GM23338 (cell line): ENCODE measurements around the gene LRRC19. TPM values are rescaled to one million over a fixed set of nuclear protein-coding genes. Genes with fewer than 3 reads are reported as not detected.

Experiments
- ATAC-seq: fragments of 200-7000 bp; cut with Tn5 transposase; 3 replicates; pipeline ENCODE4 v1.9.1; 2020
- DNase-seq: peaks from one replicate; pipeline ENCODE4 v3.0.0-alpha.2; 2015; ENCODE audit warnings: low spot score
- H2AFZ ChIP-seq: fragments of 200-600 bp; sonication (generic); 2 replicates; pipeline ENCODE4 v1.8.0; 2016; ENCODE audit warnings: antibody characterized with exemption, mild to moderate bottlenecking, moderate library complexity
- H3F3A ChIP-seq: fragments of 200-600 bp; sonication (generic); replicated peaks from 2 replicates; pipeline ENCODE4 v1.8.0; 2017; ENCODE audit warnings: antibody characterized with exemption, mixed run types, low read depth
- H3K27ac ChIP-seq: fragments of 200-600 bp; sonication (generic); 2 replicates; pipeline ENCODE4 v1.6.1; 2016; ENCODE audit warnings: low read depth
- H3K27me3 ChIP-seq: fragments of 200-600 bp; sonication (generic); 2 replicates; pipeline ENCODE4 v1.8.0; 2016; ENCODE audit warnings: mild to moderate bottlenecking, mixed run types, moderate library complexity; ENCODE audit not compliant: insufficient read depth
- H3K36me3 ChIP-seq: fragments of 200-600 bp; sonication (generic); 2 replicates; pipeline ENCODE4 v1.8.0; 2016; ENCODE audit warnings: mild to moderate bottlenecking; ENCODE audit not compliant: insufficient read depth
- H3K4me1 ChIP-seq: fragments of 200-600 bp; sonication (generic); 2 replicates; pipeline ENCODE4 v1.8.0; 2016; ENCODE audit warnings: mild to moderate bottlenecking, moderate library complexity; ENCODE audit not compliant: insufficient read depth
- H3K4me2 ChIP-seq: fragments of 200-600 bp; sonication (generic); 2 replicates; pipeline ENCODE4 v1.7.1; 2017; ENCODE audit warnings: mixed run types
- H3K4me3 ChIP-seq: fragments of 200-600 bp; sonication (generic); 2 replicates; pipeline ENCODE4 v1.6.1; 2016; ENCODE audit warnings: mixed run types
- H3K79me2 ChIP-seq: fragments of 200-600 bp; sonication (generic); replicated peaks from 2 replicates; pipeline ENCODE4 v1.8.0; 2017; ENCODE audit warnings: mild to moderate bottlenecking; ENCODE audit not compliant: insufficient read depth
- H3K9me2 ChIP-seq: fragments of 200-600 bp; sonication (generic); 2 replicates; pipeline ENCODE4 v1.8.0; 2017; ENCODE audit not compliant: insufficient read depth
- H4K20me1 ChIP-seq: fragments of 200-600 bp; sonication (generic); replicated peaks from 2 replicates; pipeline ENCODE4 v1.8.0; 2017; ENCODE audit warnings: mild to moderate bottlenecking; ENCODE audit not compliant: insufficient read depth
- H3K27ac Mint-ChIP-seq: 2 replicates; pipeline ENCODE4 v1.8.0; 2020; ENCODE audit warnings: inconsistent platforms, mild to moderate bottlenecking, moderate library complexity, mixed read lengths
- H3K27me3 Mint-ChIP-seq: 3 replicates; pipeline ENCODE4 v1.8.0; 2022; ENCODE audit warnings: low read depth, mild to moderate bottlenecking, moderate library complexity, mixed read lengths, inconsistent platforms; ENCODE audit not compliant: insufficient read depth, poor library complexity
- H3K36me3 Mint-ChIP-seq: 3 replicates; pipeline ENCODE4 v1.8.0; 2021; ENCODE audit warnings: low read depth, mild to moderate bottlenecking, inconsistent platforms, moderate library complexity, mixed read lengths
- H3K4me1 Mint-ChIP-seq: 3 replicates; pipeline ENCODE4 v1.8.0; 2020; ENCODE audit warnings: mild to moderate bottlenecking, inconsistent platforms, mixed read lengths
- H3K4me3 Mint-ChIP-seq: 3 replicates; pipeline ENCODE4 v1.8.0; 2021; ENCODE audit warnings: moderate library complexity, mild to moderate bottlenecking, inconsistent platforms, mixed read lengths
- H3K9me3 Mint-ChIP-seq: 3 replicates; pipeline ENCODE4 v1.8.0; 2020; ENCODE audit warnings: moderate library complexity, mild to moderate bottlenecking, inconsistent platforms, mixed read lengths
- CREB1 ChIP-seq: fragments of 250-450 bp; sonication (Bioruptor Pico); IDR thresholded peaks from 2 replicates; pipeline ENCODE4 v1.5.0; 2020; ENCODE audit warnings: low read depth, mild to moderate bottlenecking, moderate library complexity
- EZH2phosphoT487 ChIP-seq: fragments of 200-600 bp; sonication (generic); IDR thresholded peaks from one replicate; pipeline ENCODE4 v1.8.1; 2018; ENCODE audit warnings: antibody characterized with exemption; ENCODE audit not compliant: unreplicated experiment
- JUNB ChIP-seq: IDR thresholded peaks from one replicate; pipeline ENCODE4 v1.6.1; 2016; ENCODE audit warnings: antibody characterized with exemption; ENCODE audit not compliant: unreplicated experiment
- NANOG ChIP-seq: IDR thresholded peaks from 2 replicates; pipeline ENCODE4 v1.6.1; 2016; ENCODE audit warnings: antibody characterized with exemption, borderline replicate concordance
- STAT1 ChIP-seq: IDR thresholded peaks from one replicate; pipeline ENCODE4 v1.6.1; 2016; ENCODE audit warnings: antibody characterized with exemption; ENCODE audit not compliant: unreplicated experiment
- ZNF114 ChIP-seq: fragments of 250-450 bp; sonication (Bioruptor Pico); IDR thresholded peaks from 2 replicates; pipeline ENCODE4 v1.5.0; 2020; ENCODE audit warnings: mild to moderate bottlenecking, moderate library complexity
- ZNF331 ChIP-seq: fragments of 250-450 bp; sonication (Bioruptor Pico); IDR thresholded peaks from 2 replicates; pipeline ENCODE4 v1.5.0; 2020; ENCODE audit warnings: low read depth, mild to moderate bottlenecking, moderate library complexity
- polyA plus RNA-seq: library from polyadenylated mRNA; unstranded; fragments of >200 nt; fragmentation: Nextera tagmentation; extraction: Ambion mirVana; gene quantifications from 2 replicates; pipeline ENCODE4 v1.2.1, GENCODE V29; 2016
- total RNA-seq: library from RNA; depleted of rRNA; stranded (reverse); fragments of >200 nt; shearing (Covaris generic); gene quantifications from 2 replicates; pipeline ENCODE4 v1.2.3, GENCODE V29; 2014
- TF ChIP-seq, protein P1 (sequence below): IDR thresholded peaks from 2 replicates; pipeline ENCODE4 v1.6.1; 2016; ENCODE audit warnings: antibody characterized with exemption
- TF ChIP-seq, protein P2 (sequence below): IDR thresholded peaks from one replicate; pipeline ENCODE4 v1.6.1; 2018; ENCODE audit warnings: antibody characterized with exemption; ENCODE audit not compliant: unreplicated experiment

Gene LRRC19
- total and polyA plus RNA-seq, 2 experiments from 2014 or later: 0.71 TPM; not detected in 1

- Histone ChIP-seq H3K27me3 (no peaks in the 10 kb centered on the region), H3K4me2 (no peak overlapping the region), H3K4me1 (no peaks in the 10 kb centered on the region), H2AFZ (no peak overlapping the region), H3K9me2 (no peaks in the 10 kb centered on the region), H3K4me3 (no peak overlapping the region), H4K20me1 (0 out of 2 replicates have a peak, but pooled peaks cover 3% of the 10 kb centered on the region), H3K36me3 (no peaks in the 10 kb centered on the region), H3F3A (no peaks in the 10 kb centered on the region), H3K27ac (no peak overlapping the region), H3K79me2 (no peaks in the 10 kb centered on the region)
- Mint-ChIP-seq H3K9me3 (no peaks in the 10 kb centered on the region), H3K27ac (no peak overlapping the region), H3K36me3 (no peaks in the 10 kb centered on the region), H3K4me3 (no peak overlapping the region), H3K27me3 (peaks cover 2% of the 10 kb centered on the region), H3K4me1 (no peaks in the 10 kb centered on the region)
- TF ChIP-seq, protein P1, sequence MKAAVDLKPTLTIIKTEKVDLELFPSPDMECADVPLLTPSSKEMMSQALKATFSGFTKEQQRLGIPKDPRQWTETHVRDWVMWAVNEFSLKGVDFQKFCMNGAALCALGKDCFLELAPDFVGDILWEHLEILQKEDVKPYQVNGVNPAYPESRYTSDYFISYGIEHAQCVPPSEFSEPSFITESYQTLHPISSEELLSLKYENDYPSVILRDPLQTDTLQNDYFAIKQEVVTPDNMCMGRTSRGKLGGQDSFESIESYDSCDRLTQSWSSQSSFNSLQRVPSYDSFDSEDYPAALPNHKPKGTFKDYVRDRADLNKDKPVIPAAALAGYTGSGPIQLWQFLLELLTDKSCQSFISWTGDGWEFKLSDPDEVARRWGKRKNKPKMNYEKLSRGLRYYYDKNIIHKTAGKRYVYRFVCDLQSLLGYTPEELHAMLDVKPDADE: no peak
- TF ChIP-seq, protein P2, sequence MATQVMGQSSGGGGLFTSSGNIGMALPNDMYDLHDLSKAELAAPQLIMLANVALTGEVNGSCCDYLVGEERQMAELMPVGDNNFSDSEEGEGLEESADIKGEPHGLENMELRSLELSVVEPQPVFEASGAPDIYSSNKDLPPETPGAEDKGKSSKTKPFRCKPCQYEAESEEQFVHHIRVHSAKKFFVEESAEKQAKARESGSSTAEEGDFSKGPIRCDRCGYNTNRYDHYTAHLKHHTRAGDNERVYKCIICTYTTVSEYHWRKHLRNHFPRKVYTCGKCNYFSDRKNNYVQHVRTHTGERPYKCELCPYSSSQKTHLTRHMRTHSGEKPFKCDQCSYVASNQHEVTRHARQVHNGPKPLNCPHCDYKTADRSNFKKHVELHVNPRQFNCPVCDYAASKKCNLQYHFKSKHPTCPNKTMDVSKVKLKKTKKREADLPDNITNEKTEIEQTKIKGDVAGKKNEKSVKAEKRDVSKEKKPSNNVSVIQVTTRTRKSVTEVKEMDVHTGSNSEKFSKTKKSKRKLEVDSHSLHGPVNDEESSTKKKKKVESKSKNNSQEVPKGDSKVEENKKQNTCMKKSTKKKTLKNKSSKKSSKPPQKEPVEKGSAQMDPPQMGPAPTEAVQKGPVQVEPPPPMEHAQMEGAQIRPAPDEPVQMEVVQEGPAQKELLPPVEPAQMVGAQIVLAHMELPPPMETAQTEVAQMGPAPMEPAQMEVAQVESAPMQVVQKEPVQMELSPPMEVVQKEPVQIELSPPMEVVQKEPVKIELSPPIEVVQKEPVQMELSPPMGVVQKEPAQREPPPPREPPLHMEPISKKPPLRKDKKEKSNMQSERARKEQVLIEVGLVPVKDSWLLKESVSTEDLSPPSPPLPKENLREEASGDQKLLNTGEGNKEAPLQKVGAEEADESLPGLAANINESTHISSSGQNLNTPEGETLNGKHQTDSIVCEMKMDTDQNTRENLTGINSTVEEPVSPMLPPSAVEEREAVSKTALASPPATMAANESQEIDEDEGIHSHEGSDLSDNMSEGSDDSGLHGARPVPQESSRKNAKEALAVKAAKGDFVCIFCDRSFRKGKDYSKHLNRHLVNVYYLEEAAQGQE: no peak
- TF ChIP-seq JUNB (no peak), ZNF331 (no peak), CREB1 (CRISPR knock-in tag) (no peak), ZNF114 (CRISPR knock-in tag) (no peak), NANOG (no peak), EZH2phosphoT487 (no peak)
- no peak for DNase-seq
- ATAC-seq: no peak
Observed at GRCh38 chr9:27041746-27042145, 36.3 kb upstream of the LRRC19 start.

GRCh38 chr9:27037499-27037898 is 32.0 kb upstream of the LRRC19 start:
- no peaks in the 10 kb centered on the region for H3K36me3 Mint-ChIP-seq
- Histone ChIP-seq H3K4me2 (no peak overlapping the region), H3K4me1 (no peaks in the 10 kb centered on the region), H4K20me1 (0 out of 2 replicates have a peak, but pooled peaks cover 3% of the 10 kb centered on the region), H3F3A (no peaks in the 10 kb centered on the region), H3K4me3 (no peak overlapping the region), H2AFZ (no peak overlapping the region), H3K27ac (no peak overlapping the region), H3K9me2 (no peaks in the 10 kb centered on the region), H3K36me3 (no peaks in the 10 kb centered on the region), H3K79me2 (no peaks in the 10 kb centered on the region), H3K27me3 (no peaks in the 10 kb centered on the region)
- TF ChIP-seq STAT1: no peak
- TF ChIP-seq, protein P1: no peak
- no peak for TF ChIP-seq ZNF331
- no peak for TF ChIP-seq EZH2phosphoT487
- TF ChIP-seq NANOG: no peak
- H3K27me3 Mint-ChIP-seq: no peaks in the 10 kb centered on the region
- H3K9me3 Mint-ChIP-seq: no peaks in the 10 kb centered on the region
- no peak for ATAC-seq
- H3K27ac Mint-ChIP-seq: no peak overlapping the region
- H3K4me3 Mint-ChIP-seq: no peak overlapping the region
- peaks cover 3% of the 10 kb centered on the region; the same call in 1 of the 3 replicates for H3K4me1 Mint-ChIP-seq
- DNase-seq: no peak
